HepG2 (cell line): ENCODE data around the gene YY1. TPM values are rescaled to one million over a fixed set of nuclear protein-coding genes. Genes with fewer than 3 reads are reported as not detected.

Experiments
- IKZF1 ChIP-seq: fragments of 450-650 bp; IDR thresholded peaks from 2 replicates; pipeline ENCODE4 v1.7.1; 2016
- JDP2 ChIP-seq: sonication (generic); formaldehyde crosslinking; IDR thresholded peaks from 2 replicates; pipeline ENCODE4 v1.8.1; 2022; ENCODE audit warnings: missing genetic modification reagents, borderline replicate concordance
- JUNB ChIP-seq: sonication (generic); formaldehyde crosslinking; IDR thresholded peaks from 2 replicates; pipeline ENCODE4 v1.8.0; 2022; ENCODE audit warnings: missing genetic modification reagents, mild to moderate bottlenecking, borderline replicate concordance
- KLF9 ChIP-seq: IDR thresholded peaks from 2 replicates; pipeline ENCODE4 v1.6.1; 2016; ENCODE audit warnings: low read depth
- MIXL1 ChIP-seq: IDR thresholded peaks from 2 replicates; pipeline ENCODE4 v1.6.1; 2016
- NR3C1 ChIP-seq: sonication (generic); formaldehyde crosslinking; IDR thresholded peaks from 2 replicates; pipeline ENCODE4 v1.4.0; 2020; ENCODE audit warnings: missing genetic modification reagents
- SMARCC2 ChIP-seq: fragments of 450-650 bp; IDR thresholded peaks from 2 replicates; pipeline ENCODE4 v1.6.1; 2017; ENCODE audit warnings: antibody characterized with exemption, mild to moderate bottlenecking
- SNAPC4 ChIP-seq: sonication (generic); formaldehyde crosslinking; IDR thresholded peaks from 2 replicates; pipeline ENCODE4 v1.4.0; 2020; ENCODE audit warnings: mild to moderate bottlenecking, missing genetic modification reagents
- TSC22D2 ChIP-seq: sonication (generic); formaldehyde crosslinking; IDR thresholded peaks from 2 replicates; pipeline ENCODE4 v1.5.1; 2020; ENCODE audit warnings: missing genetic modification reagents, mild to moderate bottlenecking, borderline replicate concordance
- ZBTB25 ChIP-seq: IDR thresholded peaks from 2 replicates; pipeline ENCODE4 v1.6.1; 2018; ENCODE audit warnings: missing genetic modification reagents
- ZNF276 ChIP-seq: sonication (generic); formaldehyde crosslinking; IDR thresholded peaks from 2 replicates; pipeline ENCODE4 v1.4.0; 2020; ENCODE audit warnings: mild to moderate bottlenecking, low read depth, missing genetic modification reagents
- ZNF761 ChIP-seq: sonication (generic); formaldehyde crosslinking; conservative IDR thresholded peaks from 2 replicates; pipeline ENCODE4 v1.4.0; 2020; ENCODE audit warnings: mild to moderate bottlenecking, missing genetic modification reagents
- ZNF800 ChIP-seq: sonication (generic); formaldehyde crosslinking; IDR thresholded peaks from 2 replicates; pipeline ENCODE4 v1.4.0; 2020; ENCODE audit warnings: missing genetic modification reagents
- polyA plus RNA-seq, 8 experiments: library from polyadenylated mRNA; depleted of rRNA in 3 of 8; stranded (reverse) in 7 of 8; unstranded in 1 of 8; fragments of >200 nt; fragmentation: Illumina TruSeq in 4 of 8; extraction: Trizol in 4 of 8; gene quantifications; 2 replicates each; pipeline versions ENCODE4 v1.2.1 to v1.2.3, GENCODE V29; 2011 to 2016; ENCODE audit warnings: low read depth in 4 of 8, missing spikeins in 1 of 8, mixed read lengths in 1 of 8; ENCODE audit not compliant: insufficient read depth in 1 of 8
- total RNA-seq, 5 experiments: library from RNA; depleted of rRNA; stranded (reverse); fragments of >200 nt; fragmentation: Illumina TruSeq; extraction: Trizol; gene quantifications; 2 replicates each; pipeline ENCODE4 v1.2.3, GENCODE V29; 2016; ENCODE audit warnings: low read depth in 1 of 5

The YY1 gene
- total and polyA plus RNA-seq, 2 of the 13 experiments (the other 11 are each of a cell fraction or from before 2014, with no cell fraction given) = 29.4 to 68.1 TPM

GRCh38 chr14:100192672-100193416 lies 46.1 kb upstream of the YY1 start (continued):
- TF ChIP-seq ZBTB25 (CRISPR knock-in tag) (peak; percentile 83; the same call in 1 of the 2 replicates), JUNB (CRISPR knock-in tag) (no peak), SNAPC4 (CRISPR knock-in tag) (peak; percentile 47; the same call in 1 of the 2 replicates), ZNF276 (CRISPR knock-in tag) (peak; percentile 68; the same call in 1 of the 2 replicates), KLF9 (no peak), JDP2 (CRISPR knock-in tag) (no peak), ZNF800 (CRISPR knock-in tag) (peak; percentile 74), SMARCC2 (no peak), NR3C1 (CRISPR knock-in tag) (no peak), TSC22D2 (no peak; the same call in 1 of the 2 replicates), IKZF1 (no peak), ZNF761 (0 out of 2 replicates have a peak, but pooled peaks have one; percentile 77), MIXL1 (CRISPR knock-in tag) (peak; percentile 64; the same call in 1 of the 2 replicates)
